DMS153 treated with DMSO at 0.1 percent for 48 hours (cell line): ENCODE results near the gene RNF38.
"Not testable (repeated sequence)": the region's sequence is repeated elsewhere in the genome, so short reads cannot be mapped to it uniquely, and the experiment has no call there.

ENCODE experiments used
- DNase-seq: peaks from one replicate; lab custom pipeline; 2025; ENCODE audit not compliant: unreplicated experiment; lab: John Stamatoyannopoulos, UW

RNF38 gene

DNA sequence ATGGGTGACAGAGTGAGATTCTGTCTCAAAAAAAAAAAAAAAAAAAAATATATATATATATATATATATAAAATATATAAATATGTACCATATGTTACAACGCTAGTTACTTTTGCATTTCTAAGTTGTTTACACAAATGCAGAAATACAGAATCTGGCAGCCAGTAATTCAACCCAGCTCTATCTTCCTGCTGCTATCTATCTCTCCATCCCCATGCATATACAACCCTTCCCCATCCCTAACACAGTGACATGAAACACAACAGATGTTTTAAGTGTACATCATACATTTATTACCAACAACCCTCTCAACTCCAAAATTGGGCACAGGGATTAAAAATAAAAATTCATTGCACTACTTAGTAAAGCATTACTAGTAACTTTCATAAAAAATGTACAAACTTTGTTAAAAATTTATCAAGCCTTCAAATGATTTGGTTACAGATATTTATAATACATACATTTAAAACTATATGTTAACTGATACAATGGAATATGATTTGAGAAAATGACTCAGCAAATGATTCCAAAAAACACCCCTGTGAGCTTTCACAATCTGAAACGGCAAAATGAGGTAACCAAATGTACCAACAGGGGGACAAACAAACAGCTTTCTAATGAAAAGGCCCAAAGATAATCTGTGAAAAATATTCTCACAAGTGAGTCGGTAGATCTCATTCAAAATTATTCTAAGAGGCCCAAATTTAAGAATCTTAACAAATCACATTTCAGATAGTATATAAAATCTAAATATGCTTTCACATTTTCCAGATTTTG lies 63.8 kb downstream of the RNF38 start:
- DNase-seq, result no peak

DNA sequence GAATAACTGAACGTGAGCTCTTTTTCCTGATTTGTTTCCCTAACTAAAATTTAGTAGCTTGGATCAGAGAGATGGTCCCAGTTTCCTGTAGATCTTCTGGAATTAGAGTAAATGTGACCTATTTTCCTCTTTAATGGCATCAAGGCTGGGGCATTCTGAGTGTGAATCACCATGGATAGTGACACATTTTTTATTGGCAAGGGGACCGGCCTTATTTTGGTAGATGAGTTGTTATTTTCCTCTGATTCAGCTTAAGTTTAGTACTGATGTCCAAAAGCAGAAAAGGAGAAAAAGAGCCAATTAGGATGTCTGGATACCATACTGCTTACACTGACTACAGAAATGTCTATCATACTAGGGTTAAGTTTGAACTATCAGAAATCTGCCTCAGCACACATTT lies 68.1 kb downstream of the RNF38 start:
- DNase-seq, result no peak

DNA sequence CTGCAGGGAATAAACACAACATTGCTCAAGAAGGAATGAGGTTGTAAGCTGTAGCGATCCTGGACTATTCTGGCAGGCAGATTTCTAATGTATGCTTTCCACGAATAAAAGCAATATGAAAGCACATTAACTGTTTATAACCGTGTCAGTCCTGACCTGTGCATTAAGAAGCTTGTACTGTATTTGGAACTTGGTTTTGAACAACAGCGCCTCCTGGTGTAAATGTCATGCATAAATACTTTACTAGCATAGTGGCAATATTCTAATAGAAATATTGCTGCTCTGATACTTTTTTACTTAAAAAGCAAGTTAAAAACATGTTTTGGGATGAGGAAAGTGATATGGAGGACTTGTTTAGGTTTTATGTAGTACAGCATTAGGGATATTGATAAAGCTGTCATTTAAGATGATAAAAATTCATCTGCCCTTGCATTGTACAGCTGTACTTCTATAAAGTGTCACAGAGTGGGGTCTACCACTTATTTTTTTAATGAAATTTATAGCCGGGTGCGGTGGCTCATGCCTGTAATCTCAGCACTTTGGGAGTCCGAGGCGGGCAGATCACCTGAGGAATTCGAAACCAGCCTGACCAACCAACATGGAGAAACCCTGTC lies 71.2 kb downstream of the RNF38 start:
- DNase-seq, result peak; percentile 63

DNA sequence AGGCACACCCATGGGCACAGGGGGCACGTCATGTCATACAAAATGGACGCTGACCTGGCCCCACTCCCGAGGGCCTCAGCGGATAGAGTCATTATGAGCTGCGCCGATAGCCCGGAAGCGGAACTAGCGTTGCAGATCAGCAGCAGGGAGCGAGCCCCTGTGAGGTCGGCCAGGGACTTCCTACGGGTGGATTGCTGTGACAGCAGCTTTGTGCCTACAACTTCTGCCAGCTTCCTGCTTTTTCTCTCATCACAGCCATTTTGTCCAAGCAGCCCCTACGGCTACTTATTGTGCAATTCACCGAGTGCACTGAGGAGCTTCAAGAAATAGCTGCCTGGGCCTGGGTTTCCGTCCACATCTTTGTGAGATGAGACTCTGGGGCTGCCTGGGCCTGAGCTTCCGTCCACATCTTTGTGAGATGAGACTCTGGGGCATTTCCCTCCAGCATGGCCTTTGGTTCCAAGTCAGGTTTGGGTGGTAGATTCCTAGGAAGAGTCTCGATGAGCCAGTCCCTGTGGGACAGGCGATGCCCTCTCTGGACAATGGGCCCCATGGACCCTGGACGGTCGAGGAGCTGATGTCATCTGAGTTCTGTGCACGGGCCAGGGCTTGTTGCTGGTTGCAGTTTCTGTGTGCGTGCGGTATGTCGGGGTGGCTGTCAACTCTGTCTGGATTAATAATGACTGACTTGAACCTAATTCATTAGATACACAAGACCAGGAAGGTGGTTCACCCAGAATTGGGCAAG lies 74.8 kb downstream of the RNF38 start:
- no peak for DNase-seq

DNA sequence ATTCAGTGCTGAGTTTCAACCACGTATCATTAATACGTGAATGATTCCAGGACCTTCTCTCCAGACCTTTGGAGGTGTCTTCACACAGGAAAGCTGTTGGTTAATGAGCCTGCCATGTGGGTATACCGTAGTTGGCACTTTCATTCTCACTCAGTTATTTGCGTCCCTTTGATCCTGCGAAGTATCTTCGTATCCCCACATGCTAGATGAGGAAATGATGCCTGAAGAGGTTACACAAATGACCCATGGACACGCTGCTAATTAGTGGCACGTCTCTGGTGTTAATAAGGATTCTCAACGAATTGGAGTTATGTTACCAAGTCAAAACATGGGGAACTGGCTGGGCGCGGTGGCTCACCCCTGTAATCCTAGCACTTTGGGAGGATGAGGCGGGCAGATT lies 76.1 kb downstream of the RNF38 start:
- no peak for DNase-seq

DNA sequence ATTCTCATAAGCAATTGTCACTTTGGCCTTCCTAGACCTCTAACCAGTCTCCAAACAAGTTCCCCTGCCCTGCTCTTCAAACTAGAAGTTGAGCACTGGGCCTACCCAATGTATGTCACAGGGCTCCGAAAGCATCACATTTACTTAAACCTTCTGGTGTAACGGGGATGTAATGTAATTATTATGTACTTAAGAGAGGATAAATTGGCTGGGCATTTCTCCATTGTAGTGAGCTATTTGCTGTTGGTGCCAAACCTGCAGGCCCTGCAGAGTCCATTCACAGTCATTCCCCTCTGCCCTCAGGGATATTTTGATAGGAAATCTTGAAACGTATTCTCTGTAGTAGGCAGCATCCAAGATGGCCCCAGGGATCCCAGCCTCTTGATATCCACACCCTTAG lies 77.6 kb downstream of the RNF38 start:
- no peak for DNase-seq

DNA sequence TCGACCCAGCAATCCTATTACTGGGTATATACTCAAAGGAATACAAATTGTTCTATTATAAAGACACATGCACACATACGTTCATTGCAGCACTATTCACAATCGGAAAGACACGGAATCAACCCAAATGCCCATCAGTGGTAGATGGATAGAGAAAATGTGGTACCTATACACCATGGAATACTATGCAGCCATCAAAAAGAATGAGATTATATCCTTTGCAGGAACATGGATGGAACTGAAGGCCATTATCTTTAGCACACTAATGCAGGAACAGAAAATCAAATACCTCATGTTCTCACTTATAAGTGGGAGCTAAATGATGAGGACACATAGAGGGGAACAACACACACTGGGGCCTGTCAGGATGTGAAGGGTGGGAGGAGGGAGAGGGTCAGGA lies 78.2 kb downstream of the RNF38 start:
- not testable (repeated sequence) for DNase-seq

DNA sequence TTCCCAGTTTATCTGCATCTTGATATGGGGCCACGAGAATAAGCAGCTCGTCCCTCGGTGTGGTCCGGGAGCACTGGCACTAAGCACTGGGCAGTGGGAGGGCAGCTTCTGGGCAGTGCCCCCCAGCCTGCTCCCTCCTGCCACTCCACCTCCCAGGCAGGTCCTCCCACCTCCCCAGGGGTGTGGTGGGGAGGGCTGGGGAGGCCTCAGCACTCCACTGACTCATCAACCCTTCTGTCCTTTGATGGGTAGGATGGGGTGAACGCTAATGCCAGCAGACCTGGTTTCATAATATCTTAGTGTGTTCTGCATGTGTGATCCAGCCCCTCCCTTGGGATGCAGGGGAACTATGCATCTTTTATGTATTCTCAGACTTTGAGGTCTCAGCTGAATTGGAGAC lies 79.6 kb downstream of the RNF38 start:
- no peak for DNase-seq

DNA sequence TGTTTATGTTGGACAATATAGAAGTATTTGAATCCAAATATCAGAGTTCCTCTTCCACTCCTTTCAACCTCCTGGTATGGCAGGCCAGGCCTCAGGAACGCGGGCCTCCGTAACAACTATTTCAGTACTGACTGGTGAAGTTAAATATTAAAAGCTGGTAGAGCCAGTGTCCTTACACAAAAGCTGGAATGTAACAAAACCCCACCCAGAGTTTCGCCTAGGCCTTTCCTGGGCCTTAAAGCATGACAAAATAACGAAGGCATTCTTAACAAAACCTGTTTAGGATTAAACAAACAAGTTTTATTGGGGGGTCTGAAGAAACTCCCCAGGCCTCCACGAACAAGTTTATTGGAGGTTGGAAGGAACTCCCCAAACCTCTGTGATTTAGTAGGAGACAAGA lies 80.3 kb downstream of the RNF38 start:
- DNase-seq, result no peak

DNA sequence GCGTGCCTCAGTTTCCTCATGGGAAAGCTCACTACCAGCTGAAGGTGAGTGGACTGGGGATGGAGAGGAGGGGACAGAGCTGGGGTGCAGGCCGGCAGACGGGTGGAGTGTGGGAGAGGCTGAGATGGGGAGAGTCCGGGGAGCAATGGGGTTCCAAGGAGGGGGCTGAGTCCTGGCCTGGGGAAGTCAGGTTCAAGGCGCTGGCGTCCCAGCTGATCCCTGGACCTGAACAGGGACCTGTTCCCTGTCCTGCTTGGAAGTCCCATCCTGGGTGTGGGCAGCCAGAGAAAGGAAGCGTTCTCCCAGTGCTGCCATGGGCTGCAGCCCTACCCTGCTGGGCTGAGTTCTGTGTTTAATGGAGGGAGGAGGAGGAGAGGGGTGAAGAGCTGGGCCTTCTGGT lies 80.9 kb downstream of the RNF38 start:
- DNase-seq, result no peak

DNA sequence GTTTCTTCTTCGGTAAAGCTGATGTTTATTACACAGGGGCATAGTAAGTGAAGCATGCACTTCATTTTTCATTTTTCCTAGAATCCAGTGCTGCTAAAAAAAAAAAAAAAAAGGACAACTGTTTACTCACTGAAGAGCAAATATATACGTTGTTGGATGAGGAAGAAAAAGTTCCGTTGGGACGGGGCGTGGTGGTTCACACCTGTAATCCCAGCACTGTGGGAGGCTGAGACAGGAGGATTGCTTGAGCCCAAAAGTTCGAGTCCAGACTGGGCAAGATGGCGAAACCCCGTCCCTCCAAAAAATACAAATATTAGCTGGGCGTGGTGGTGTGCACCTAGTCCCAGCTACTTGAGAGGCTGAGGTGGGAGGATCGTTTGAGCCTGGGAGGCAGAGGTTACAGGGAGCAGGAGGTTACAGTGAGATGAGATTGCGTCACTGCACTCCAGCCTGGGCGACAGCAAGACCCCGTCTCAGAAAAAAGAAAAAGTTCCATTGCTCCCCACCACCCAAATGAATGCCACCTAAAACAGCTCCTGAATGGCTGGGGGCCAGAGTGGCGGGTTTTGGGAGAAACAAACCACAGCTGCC lies 81.8 kb downstream of the RNF38 start:
- no peak for DNase-seq

DNA sequence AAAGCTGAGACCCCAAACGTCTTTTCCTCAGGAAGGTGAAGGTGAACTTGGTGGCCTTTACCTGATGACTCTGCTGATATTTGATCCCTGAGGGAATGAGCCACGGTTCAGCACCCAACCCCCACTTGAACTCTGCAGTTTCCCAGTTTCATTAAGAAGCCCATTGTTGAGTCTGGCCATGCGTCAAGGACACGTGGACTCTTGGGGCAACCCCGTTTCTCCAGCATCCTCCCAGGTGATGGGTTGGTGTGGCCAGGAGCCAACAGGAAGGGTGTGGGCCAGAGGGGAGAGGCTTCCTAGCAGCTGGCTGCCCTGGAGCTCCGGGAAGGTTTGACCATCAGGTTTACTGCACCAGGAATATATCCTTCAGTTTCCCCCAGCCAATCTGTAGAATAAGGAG lies 82.3 kb downstream of the RNF38 start:
- DNase-seq, result peak; percentile 32

DNA sequence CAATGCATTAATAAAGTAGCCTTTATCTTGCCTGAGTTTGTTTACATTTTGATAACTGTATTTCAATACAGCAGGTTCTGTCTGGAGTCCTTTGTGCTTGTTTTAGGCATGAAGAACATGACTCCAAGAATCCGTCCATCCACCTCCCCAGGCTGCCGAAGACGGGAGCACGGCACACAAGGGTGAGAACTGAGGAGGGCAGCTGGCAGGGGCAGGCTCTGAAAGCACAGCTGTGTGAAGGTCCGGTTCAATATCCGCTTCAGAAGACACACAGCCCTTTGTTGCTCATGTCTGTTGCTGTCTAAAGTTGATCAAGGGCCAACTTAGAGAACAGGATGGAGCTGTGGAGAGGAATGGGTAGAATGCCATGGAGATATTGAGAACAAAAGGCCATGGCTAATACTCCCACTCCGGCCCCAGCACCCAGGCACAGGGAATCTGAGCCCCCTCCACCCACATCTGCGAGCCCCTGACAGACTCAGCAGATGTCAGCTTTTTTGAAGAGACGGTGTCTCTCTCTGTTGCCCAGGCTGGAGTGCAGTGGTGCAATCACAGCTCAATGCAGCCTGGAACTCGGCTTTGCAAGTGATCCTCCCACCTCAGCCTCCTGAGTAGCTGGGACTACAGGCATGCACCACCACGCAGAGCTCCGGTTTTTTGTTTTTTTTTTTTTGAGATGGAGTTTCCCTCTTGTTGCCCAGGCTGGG lies 83.3 kb downstream of the RNF38 start:
- no peak for DNase-seq

DNA sequence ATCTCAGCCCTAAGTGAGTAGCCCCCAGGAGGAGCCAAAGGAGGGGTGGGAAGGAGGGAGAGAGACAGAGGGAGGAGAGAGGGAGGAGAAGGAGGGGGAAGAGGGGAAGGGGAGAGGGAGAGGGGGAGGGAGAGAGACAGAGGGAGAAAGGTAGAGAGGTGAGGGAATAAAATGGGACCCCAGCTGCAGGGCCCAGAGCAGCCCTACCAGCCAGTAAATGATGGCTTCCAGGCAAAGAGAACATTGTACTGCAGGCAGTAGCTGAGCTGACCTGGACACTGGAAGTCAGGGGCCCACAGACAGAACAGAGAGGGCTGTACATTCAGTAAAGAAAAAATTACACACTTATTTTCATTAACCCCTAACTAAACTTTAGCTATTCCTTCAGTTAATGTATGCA lies 84.0 kb downstream of the RNF38 start:
- no peak for DNase-seq

DNA sequence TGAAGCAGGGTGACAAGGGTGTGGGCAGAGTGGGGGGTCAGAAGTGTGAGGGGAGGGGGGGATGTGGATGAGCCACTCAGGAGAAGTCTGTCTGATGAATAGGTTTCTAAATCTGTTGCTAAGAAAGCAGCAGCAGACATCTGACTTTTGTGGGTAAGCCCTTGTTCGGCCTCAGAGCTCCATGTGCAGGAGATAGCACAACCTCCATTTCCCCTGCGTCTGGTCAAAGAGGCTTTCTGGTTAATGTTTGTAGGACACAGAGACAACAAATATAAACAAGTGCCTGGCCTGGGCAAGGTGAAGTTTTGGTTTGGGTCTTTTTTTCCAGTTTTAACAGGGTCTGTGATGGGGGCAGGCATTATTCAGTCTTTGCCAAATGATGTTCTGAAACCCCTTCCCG lies 84.8 kb downstream of the RNF38 start:
- DNase-seq, result no peak

DNA sequence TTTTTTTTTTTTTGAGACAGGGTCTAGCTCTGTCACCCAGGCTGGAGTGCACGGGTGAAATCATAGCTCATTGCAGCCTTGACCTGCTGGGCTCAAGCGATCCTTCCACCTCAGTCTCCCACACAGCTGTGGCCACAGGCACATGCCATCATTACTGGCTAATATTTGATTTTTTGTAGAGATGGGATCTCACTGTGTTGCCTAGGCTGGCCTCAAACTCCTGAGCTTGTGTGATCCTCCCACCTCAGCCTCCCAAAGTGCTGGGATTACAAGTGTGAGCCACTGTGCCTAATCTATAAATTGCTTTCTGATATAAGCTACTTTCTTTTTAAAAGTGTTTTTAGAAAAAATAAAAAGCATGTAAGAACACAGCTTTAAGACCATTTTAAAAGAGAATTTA lies 85.3 kb downstream of the RNF38 start:
- no peak for DNase-seq

DNA sequence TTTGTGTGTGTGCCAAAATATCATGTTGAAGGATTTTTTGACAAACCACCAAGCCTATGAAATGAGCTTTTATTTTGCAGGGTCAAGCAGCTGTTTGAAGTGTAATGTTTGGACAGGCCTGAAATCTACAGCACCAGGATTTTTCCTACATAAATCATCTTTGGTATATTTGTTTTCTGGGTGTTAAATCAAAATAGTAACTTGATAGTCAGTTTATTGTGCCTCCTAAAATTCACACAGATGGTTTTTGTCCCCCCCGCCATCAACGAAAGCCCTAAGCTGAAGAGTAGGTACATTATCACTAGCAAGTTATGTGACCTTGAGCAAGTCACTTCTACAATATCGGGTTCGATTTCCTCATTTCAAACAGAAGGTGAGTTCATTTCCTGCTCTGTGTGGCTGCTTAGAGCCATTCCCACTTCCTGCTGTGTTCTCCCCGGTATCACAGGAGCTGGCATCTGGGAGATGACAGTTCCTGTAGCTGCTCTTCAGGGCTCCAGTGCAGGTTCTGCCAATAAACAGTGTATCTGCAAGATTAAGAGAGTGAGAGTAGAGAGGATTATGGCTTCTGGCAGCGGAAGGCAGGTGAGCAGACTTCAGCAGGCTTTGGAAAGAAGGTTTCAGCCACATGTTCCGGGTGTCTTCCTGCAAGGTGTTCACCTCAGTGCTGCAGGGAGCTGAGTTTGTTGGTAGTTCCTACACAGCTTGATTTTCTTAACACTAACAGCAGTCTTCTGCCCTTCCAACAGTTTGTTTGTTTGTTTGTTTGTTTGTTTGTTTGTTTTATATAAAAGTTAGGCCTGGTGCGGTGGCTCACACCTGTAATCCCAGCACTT lies 93.4 kb downstream of the RNF38 start:
- no peak for DNase-seq

DNA sequence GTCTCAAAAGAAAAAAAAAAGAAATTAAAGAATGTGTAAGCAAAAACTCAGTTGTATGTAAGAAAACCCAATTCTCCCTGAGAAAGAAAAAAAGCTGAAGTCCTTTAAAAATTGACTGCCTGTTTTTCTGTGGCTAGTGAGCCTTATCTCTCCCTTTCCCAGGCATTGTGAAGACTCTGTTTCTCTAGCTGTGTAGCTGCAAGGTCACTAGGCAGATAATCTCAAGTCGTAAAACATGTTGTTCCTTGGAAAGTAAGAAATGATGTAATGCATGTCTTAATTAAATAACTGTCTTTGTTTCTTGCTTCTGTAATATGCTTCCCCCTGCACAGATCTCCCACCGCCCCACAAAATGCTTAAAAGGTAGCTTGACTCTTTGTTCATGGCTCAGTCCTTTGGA lies 95.7 kb downstream of the RNF38 start:
- DNase-seq, result not testable (repeated sequence)

DNA sequence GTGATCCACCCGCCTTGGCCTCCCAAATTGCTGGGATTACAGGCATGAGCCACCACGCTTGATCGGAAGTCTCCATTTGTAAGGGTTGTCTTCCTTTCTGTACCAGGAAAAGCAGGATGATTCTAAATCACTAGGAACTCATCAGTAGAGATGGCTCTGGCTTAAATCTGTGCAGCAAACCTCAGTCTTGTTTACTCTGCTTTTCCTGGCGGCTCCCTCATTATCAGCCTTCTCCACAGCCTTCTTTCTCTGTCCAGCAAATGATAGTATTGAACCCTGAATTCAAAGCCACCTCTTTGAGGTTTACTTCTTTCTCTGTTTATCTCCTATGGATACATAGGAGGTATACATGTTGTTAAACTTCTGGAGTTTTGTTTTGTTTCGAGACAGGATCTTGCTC lies 98.8 kb downstream of the RNF38 start:
- DNase-seq, result no peak

DNA sequence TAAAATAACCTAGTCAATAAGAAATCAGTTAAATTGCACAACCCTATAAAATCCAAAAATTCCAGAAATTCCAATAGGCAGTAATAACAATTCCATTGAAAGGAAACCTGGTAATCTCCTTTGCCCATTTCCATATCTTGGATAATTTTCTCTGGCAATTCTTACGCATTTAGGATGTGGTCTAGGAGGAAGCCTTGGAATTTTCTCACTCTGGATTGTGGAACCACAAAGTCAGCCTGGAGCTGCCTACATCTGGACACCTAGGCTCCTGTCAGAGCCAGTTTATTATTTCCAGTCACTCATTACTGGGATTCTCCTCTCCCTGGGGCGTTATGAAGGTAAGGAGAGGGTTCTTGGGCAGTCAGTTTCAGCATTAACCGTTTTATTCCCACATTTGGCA lies 101.5 kb downstream of the RNF38 start:
- no peak for DNase-seq
